ENCODE measurements around the gene SPDYE6.
"Not testable (repeated sequence)": the region's sequence is repeated elsewhere in the genome, so short reads cannot be mapped to it uniquely, and the experiment has no call there.

Gene SPDYE6

GRCh38 chr7:102317231-102318059 is 38.8 kb downstream of the SPDYE6 start:
- DNase-seq, result no peak

- DNase-seq, result no peak
These were observed 42.1 kb downstream of the SPDYE6 start for GRCh38 chr7:102313997-102314780.

- DNase-seq, result no peak
These were observed 43.9 kb downstream of the SPDYE6 start for GRCh38 chr7:102312317-102312716.

- DNase-seq, result no peak
These were observed 45.8 kb downstream of the SPDYE6 start for GRCh38 chr7:102310414-102310815.

GRCh38 chr7:102306916-102307677 is 49.1 kb downstream of the SPDYE6 start:
- peak; percentile 94 for DNase-seq

GRCh38 chr7:102305414-102306268 is 50.6 kb downstream of the SPDYE6 start:
- peak; percentile 51 for DNase-seq

- DNase-seq, result no peak
These were observed 51.6 kb downstream of the SPDYE6 start for GRCh38 chr7:102304668-102305067.

- peak; percentile 22 for DNase-seq
These were observed 52.4 kb downstream of the SPDYE6 start for GRCh38 chr7:102303669-102304422.

- no peak for DNase-seq
These were observed 54.2 kb downstream of the SPDYE6 start for GRCh38 chr7:102302025-102302424.

GRCh38 chr7:102301367-102301766 is 54.9 kb downstream of the SPDYE6 start:
- not testable (repeated sequence) for DNase-seq

GRCh38 chr7:102300643-102301221 is 55.5 kb downstream of the SPDYE6 start:
- DNase-seq, result no peak

- no peak for DNase-seq
These were observed 58.6 kb downstream of the SPDYE6 start for GRCh38 chr7:102297487-102298218.

- DNase-seq, result no peak
These were observed 59.7 kb downstream of the SPDYE6 start for GRCh38 chr7:102296514-102296913.

GRCh38 chr7:102296179-102296438 is 60.1 kb downstream of the SPDYE6 start:
- DNase-seq, result no peak

Data from MV-4-11 (cell line).